LNCaP clone FGC (cell line): ENCODE measurements around the gene CFLAR.
A peak's percentile ranks its signal among the peaks of the same experiment; 100 is the strongest.

Experiments
- DNase-seq: peaks from one replicate; pipeline ENCODE4 v3.0.0-alpha.2; 2011; ENCODE audit warnings: low read depth
- H3K4me3 ChIP-seq: 2 replicates; pipeline ENCODE4 v1.5.1; 2011; ENCODE audit warnings: mild to moderate bottlenecking, low read depth, low read length, control low read depth
- CTCF ChIP-seq: IDR thresholded peaks from 2 replicates; pipeline ENCODE4 v1.5.1; 2012; ENCODE audit warnings: mild to moderate bottlenecking; ENCODE audit not compliant: control insufficient read depth, insufficient read depth; ENCODE audit errors: extremely low read depth

The CFLAR gene

GRCh38 chr2:201118121-201118960, 2.4 kb downstream of the CFLAR start:
- peak; percentile 48 for TF ChIP-seq CTCF
- H3K4me3 ChIP-seq, result peak overlapping the region; percentile 65
- DNase-seq, result peak; percentile 72

GRCh38 chr2:201118961-201119854, 3.2 kb downstream of the CFLAR start:
- no peak for DNase-seq
- no peak for TF ChIP-seq CTCF

GRCh38 chr2:201122276-201122675, 6.3 kb downstream of the CFLAR start:
- H3K4me3 ChIP-seq, result no peak overlapping the region
- no peak for DNase-seq
- TF ChIP-seq CTCF, result no peak

More at GRCh38 chr2:201118961-201119854, 3.2 kb downstream of the CFLAR start:
- H3K4me3 ChIP-seq, result peak overlapping the region; percentile 65

- no peak overlapping the region for H3K4me3 ChIP-seq
- no peak for DNase-seq
- no peak for TF ChIP-seq CTCF
Measured at GRCh38 chr2:201126308-201127151, 10.6 kb downstream of the CFLAR start.

- no peak for DNase-seq
- TF ChIP-seq CTCF, result no peak
- no peak overlapping the region for H3K4me3 ChIP-seq
Measured at GRCh38 chr2:201127152-201127511, 11.2 kb downstream of the CFLAR start.

- TF ChIP-seq CTCF, result no peak
- no peak overlapping the region for H3K4me3 ChIP-seq
- no peak for DNase-seq
Measured at GRCh38 chr2:201127570-201127969, 11.6 kb downstream of the CFLAR start.
